Sigmoid colon (tissue), 4 donors: ENCODE measurements around the gene GAMT.

Experiments
- CTCF ChIP-seq, 4 experiments: fragments of 450-650 bp in 3 of 4; fragments of 200-600 bp in 1 of 4; IDR thresholded peaks; one replicate each; pipeline ENCODE4 v1.5.1; 2016 to 2019; ENCODE audit warnings: antibody characterized with exemption in 4 of 4, mild to moderate bottlenecking in 3 of 4, moderate library complexity in 2 of 4
- POLR2A ChIP-seq, 2 donors: fragments of 450-650 bp; IDR thresholded peaks; one replicate each; pipeline ENCODE4 v1.6.1; 2016; ENCODE audit warnings: antibody characterized with exemption in 2 of 2, mild to moderate bottlenecking in 2 of 2, moderate library complexity in 2 of 2
- POLR2AphosphoS5 ChIP-seq, 4 donors: sonication (generic); formaldehyde crosslinking; IDR thresholded peaks; one replicate each; pipeline ENCODE4 v1.6.1; 2017; ENCODE audit warnings: antibody characterized with exemption in 4 of 4

GRCh38 chr19:1412995-1413800 lies 11.9 kb upstream of the GAMT start:
- TF ChIP-seq CTCF (IDR thresholded peaks at IDR 0.05) (no peak), POLR2A (IDR thresholded peaks at IDR 0.05) (no peak), POLR2AphosphoS5 (IDR thresholded peaks at IDR 0.05) (no peak)
